Erythroblast (primary cell): ENCODE results near the gene GAN.

Source experiments
- DNase-seq, 2 experiments: peaks; one replicate each; lab custom pipeline; 2025; lab: John Stamatoyannopoulos, UW
- GATA1 ChIP-seq: IDR thresholded peaks from 2 replicates; pipeline ENCODE4 v1.6.1; 2011; ENCODE audit warnings: low read depth, mild to moderate bottlenecking, control low read depth, low read length, moderate library complexity
- POLR2A ChIP-seq: IDR thresholded peaks from 2 replicates; pipeline ENCODE4 v1.6.1; 2011; ENCODE audit warnings: mild to moderate bottlenecking, low read length

Gene GAN

DNA sequence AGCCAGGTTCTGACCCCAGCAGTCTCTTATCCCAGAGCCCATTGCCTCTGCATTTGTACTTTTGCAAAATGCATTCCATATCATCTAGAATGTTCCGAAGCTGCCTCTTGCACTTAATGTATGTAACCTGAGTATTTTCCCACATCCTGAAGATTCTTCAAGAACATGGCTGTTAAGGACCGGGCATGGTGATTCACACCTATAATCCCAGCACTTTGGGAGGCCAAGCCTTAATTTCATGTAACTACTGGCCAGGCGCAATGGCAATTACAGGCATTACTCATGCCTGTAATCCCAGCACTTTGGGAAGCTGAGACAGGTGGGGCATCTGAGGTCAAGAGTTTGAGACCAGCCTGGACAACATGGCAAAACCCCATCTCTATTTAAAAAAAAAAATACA is 31.7 kb upstream of the GAN start:
- TF ChIP-seq POLR2A (no peak), GATA1 (no peak)
- DNase-seq = no peak

DNA sequence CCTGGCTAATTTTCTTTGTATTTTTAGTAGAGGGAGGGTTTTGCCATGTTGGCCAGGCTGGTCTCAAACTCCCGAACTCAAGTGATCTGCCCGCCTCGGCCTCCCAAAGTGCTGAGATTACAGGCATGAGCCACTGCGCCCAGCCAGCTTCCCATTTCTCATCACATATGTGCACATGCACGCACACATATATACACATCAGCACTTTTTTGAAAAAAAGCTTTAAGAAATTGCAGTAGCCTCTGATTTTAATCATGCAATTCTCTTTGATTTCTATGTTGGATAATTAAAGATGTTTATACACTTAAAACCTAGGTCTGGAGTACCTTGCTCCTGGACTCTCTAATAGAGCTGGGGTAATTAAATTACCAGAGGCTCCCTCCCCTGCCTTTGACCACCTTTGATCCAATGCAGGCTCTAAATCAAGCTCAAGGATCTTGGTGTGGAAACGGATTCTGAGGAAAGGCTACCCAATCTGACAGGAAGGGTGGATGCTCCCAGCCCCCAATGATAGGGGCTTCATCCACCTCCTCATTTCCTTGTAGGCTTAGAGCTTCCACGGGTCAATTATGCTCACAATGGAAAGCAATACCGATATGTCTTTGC is 29.7 kb upstream of the GAN start:
- TF ChIP-seq GATA1 = no peak
- TF ChIP-seq POLR2A = no peak
- DNase-seq = no peak

DNA sequence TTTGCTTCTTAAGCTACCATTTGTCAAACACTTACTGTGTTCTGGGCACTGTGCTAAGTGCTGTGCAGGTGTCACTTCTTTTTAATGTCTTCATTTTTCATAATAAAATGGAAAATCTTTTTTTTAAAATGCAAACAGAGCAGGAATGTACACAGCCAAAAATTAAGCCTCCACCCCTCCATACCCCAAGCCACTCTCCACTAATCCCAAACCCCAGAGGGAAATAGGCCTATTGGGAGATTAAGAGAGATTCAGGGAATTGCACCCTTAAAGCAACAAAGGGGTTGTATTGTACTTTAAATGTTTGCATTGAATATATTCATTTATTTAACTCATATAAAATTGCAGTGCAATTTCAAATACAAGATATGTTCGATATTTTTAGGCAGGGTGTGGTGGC is 28.6 kb upstream of the GAN start:
- no peak for DNase-seq
- no peak for TF ChIP-seq GATA1

DNA sequence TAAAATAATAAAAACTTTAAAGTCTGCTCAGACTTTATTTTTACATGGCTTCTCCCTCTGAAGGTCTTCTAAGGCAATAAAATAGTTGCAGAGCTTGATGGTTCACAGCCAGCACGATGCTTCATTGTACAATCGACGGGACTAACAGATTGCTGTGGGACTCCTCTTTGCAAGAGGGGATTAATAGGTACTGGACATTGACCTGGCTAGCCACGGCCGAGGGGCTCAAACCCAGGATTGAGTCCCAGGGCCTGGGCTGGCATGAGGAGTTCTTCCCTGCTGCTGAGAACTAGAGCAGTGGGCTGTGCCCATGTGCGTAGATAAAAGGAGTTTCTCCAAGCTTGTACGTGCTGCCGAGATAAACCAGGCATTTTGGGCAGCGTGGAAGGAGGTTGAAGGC is 23.6 kb upstream of the GAN start:
- no peak for DNase-seq
- TF ChIP-seq POLR2A = no peak
- TF ChIP-seq GATA1 = no peak

DNA sequence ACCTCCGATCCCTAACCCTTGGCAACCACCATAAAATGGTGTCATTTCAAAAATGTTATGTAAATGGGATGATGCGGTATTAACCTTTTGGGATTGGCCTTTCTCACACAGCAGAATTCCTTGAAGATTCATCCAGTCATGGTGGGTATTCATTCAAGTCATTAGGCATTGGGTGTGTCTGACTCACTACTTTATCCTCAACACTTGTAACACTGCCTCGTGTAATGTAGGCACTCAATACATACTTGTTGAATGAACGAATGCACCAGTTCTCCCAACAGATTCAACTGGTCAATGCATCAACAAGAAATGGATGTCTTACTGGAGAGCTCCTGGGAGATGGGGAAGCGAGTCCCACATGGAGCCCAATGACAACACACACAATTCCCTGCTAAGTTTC is 21.8 kb upstream of the GAN start:
- no peak for DNase-seq
- no peak for TF ChIP-seq GATA1
- TF ChIP-seq POLR2A = no peak

DNA sequence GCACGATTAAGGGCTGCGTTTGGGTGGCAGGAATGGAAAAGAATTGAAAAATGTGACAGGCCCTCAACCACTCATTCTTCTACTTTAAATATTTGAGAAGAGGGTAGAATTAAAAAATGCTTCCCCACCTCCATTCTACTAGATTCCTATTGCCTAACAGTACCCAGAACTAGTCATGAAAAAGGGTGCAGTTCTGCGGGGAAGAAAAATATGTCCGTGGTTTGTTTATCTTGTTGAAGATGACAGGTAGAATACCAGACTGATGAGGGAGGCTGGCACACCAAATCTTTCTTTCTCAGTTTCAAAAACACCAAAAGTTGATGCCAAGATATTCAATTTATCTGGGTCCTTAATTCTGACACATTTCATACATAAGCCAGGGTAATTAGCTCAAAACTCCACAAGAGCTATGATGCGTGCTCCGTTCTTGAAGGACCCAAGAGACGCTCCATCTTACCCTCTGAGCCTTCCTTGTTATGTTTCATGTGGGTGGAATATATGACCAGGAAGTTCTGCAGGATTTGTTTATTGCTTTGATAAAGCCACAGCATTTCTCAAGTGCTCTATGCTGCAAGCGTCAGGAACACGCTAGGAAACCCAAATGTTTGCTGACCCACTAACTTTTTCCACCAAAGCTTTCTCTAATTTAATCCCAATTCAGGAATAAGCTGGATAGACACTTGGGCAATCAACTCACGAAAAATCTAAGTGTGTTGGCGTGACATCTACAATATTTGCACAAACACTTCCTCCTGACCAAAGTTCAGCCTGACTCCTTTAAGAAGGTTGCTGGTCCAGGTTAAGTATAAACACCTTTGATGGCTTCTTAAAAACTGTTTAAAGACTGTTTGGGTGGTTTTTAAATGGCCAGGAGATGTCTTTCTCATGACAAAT is 20.6 kb upstream of the GAN start:
- TF ChIP-seq GATA1 (no peak), POLR2A (no peak)
- no peak for DNase-seq

DNA sequence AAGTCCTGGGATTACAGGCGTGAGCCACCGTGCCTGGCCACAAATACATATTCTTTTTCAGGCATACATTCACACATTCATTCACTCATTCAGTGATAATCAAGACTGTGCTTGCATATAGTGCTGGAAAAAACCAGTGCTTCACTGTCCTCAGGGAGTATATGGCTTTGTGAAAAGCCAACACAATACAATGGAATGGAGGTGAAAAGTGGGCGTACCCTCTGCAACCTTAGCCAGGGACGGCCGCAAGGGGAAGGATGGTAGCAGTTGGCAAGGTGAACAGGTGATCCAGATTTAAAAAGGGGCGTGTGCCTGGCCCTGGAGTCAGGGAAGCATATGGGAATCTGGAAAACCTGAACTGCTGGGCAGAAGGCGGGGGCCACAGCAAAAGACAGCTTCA is 18.1 kb upstream of the GAN start:
- TF ChIP-seq POLR2A (no peak), GATA1 (no peak)
- no peak for DNase-seq

DNA sequence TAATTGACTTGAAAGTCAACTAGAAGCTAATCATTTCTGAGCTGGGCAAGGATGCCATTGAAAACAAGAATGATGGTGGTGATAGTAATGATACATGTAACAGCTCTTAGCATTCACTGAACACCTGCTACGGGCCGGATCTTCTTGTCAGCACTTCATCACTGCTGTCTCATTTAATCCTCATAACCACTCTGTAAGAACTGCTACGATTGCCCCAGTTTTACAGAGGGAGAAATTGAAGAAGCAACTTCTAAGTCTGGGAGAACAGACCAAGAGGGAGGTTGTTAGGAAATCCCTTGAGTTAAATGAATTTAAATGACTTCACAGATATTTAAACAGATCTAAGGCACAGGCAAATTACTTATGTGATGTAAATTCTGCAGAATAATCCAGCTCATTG is 7.0 kb upstream of the GAN start:
- TF ChIP-seq GATA1 (no peak), POLR2A (no peak)
- no peak for DNase-seq

DNA sequence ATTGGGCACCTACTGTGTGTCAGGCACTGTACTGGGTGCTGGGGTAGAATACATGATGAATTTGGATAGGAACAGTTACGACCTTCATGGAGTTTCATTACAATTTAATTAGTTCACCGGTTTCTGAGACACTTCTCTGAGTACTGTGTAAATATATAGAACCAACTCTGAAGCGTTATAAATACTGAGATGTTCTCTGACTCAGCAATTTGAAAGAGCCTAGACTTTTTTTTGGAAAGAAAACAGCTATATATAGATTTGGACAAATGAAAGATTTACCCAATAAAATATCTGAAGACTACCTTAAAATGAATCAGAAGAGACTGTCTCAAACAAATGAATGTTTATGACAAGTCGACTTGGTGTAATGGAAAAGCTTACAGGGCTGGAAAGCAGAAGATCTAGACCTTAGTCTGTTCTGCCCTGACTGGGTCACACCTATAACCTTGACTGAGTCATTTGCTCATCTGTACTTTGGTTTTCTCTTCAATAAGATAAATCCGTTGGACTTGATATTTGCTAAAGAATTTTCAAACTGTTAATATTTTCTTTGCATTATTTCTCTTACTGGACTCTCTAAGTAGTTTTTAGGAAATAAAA is 4.6 kb upstream of the GAN start:
- TF ChIP-seq GATA1 (no peak), POLR2A (no peak)
- DNase-seq = no peak

DNA sequence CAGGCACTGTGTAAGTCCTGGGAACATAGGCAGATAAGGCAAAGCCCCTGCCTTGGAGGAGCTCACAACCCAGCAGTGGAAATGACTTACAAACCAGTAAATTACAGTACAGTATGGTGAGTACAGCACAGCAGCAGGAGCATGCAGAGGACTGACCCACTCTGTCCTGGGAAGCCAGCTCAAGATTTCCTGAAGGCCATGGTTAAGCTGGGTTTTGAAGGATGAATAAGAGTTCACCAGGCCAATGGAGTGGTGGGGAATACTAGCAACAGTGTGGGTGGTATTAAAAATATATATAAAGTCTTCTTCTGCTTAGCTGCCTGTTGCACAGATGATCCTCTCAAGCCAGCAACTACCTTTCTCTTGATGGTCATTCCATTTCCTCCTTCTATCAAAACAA is 3.0 kb upstream of the GAN start:
- DNase-seq = no peak
- TF ChIP-seq POLR2A (no peak), GATA1 (no peak)

DNA sequence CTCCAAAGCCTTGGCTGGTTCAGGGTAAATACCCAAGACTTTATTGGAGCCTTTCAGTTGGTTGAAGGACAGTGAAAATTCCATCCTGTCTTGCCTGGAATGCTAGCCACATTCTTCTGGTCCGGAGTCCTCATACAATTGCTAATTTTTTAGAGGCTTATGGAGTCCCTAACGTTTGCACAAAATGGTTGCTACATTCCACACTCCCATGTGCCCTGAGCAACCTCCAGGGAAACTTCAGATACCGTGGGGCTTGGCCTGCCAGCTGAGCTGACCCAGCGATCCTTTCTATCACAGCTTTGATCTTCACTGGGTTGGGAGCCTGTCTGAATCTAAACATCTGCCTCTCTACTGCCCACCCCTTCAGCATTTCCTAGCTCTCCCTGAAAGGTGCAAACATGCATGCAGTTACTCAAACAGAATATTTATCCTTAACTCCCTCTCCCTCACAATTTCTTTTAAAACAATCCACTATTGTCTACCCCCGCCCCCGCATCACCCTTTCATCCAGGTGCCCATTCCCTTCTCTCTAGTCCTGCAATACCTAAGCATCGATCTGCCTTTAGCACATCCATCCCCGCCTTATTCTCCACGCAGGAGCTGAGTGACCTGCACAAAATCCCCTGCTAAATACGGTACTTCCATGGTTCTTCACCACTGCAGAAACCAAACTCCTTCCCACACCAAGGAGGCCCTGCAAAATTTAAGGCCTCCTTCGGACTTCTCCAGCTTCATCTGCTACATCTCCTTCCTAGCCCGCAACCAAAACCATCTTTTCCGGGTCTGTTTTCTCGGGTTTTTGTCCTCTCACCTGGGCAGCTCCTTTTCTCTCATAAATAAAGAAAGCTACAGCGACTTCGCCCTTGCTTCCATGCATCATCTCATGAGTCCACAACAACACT is 810 bp upstream of the GAN start:
- DNase-seq = peak; percentile 46 to 56
- no peak for TF ChIP-seq POLR2A
- TF ChIP-seq GATA1 = no peak

DNA sequence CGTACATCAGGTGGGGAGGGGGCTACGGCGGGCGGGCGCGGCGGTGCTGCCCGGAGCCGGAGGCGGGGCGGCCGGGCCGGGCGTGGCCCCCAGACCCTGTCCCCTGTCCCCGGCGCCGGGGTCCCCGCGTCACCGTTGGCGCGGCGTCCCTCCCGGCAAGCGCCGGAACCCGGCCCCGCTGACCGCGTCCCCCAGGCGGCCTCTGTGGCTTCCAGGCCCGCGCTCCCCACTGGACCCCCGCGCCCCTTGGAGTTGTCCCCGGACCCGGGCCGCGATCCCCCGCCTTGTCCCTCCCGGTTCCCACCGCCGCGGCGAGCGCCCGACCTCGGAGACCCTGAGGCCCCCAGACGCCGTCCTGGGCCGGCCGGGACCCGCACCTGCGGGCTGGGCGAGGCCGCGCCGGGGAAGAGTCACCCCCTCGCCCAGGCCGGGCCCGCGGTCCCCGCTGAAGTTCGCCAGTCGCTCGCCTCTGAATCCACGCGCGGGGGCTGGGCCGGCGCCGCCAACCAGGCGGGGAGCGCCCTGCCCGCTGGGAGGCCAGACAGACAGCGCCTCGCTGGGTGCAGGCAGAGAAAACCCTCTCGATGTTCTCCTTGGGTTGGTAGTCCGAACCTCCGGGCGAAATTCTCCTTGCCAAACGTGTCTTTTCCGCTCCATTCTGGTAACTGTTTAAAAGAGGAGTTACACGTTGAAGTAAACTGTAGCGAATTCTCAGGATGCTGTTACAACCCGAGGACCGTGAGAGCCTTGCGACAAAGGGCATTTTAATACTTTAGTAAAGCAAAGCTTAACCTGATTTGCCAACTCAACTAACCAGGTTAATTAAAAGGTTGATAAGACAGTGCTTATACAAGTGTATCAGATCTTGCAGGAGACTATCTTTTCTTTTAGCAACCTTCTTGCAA is 761 bp downstream of the GAN start:
- TF ChIP-seq POLR2A = no peak
- TF ChIP-seq GATA1 = no peak
- peak; percentile 68 to 76 for DNase-seq

DNA sequence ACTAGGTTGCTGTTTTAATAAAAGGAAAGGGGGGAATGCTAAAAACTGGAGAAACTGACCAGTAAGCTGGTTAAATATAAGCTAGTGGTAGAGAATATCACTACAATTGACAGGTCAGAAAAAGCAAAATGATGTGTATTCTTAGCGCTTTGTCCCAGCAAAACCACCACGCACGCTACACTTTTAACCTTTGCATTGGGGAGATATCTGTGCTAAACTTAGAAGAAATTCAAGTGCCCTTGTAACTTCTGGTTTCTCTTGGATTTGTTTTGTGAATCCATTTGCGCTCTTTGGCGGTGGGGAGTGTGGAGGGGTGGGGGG is 1.4 kb downstream of the GAN start:
- DNase-seq = no peak
- TF ChIP-seq GATA1 (no peak), POLR2A (no peak)
